CD1c-positive myeloid dendritic cell (primary cell): ENCODE data around the gene ITGA4.
A peak's percentile ranks its signal among the peaks of the same experiment; 100 is the strongest.

Source experiments
- DNase-seq: peaks from one replicate; pipeline ENCODE4 v3.0.0-alpha.2; 2016; ENCODE audit errors: extremely low spot score

ITGA4 gene

GRCh38 chr2:181515719-181516118 is 58.5 kb downstream of the ITGA4 start:
- DNase-seq, result no peak

GRCh38 chr2:181516992-181517391 is 59.8 kb downstream of the ITGA4 start:
- DNase-seq, result no peak

GRCh38 chr2:181517685-181518301 is 60.6 kb downstream of the ITGA4 start:
- no peak for DNase-seq

DNA sequence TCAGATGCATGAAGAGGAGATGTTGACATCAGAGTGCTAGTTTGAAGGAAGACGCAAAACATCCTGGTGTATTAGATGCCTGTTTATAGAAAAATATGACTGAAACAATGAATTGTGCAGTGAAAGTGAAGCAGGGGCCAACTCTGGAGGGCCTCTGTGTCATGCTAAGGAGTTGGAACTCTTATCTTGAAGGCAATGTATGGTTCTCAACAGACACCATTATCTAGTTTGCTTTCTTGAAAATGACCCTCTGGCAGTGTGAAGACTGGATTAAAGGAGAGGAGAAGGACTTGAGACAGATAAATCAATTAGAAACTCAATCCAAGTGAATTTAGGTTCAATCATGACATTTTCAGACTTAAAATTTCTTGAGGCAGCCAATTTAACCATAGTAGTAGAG is 63.1 kb downstream of the ITGA4 start:
- no peak for DNase-seq

DNA sequence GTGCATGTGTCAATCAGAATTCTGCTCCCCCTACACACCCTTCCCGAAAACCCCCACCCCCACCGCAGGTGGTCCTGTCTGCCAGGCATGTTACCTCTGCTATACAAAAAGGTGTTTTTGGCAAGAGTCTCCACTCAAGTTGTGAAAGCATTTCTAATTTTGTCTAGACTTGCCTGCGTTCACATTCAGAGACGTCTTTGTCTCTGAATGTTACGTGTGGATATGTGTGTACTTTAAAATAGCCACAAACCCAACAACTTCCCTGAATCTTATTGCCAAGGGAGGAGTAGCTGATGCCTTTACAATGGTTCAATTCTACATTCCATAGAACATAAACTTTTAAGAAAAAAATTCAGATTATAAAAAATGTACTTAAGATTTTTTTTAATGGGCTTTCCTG is 66.6 kb downstream of the ITGA4 start:
- no peak for DNase-seq

DNA sequence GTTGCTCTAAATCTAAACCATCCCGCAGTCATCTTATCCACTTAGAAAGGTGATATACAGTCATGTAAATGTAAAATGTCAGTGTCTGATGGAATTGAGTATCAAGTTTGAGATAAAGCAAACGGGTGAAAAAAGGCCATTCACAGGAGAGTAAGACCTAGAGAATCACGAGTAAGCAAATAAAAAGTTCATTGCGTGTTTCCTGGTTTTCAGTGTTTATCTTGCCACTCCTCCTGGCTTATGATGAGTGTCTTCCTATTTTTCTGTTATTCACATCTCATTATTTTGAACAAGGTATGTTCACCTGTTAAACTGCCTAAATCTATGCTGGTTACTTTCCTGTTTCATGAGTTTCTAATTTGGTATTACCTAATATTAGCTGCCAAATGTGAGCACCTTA is 68.8 kb downstream of the ITGA4 start:
- DNase-seq, result no peak

- DNase-seq, result no peak
Measured at GRCh38 chr2:181527058-181527457, 69.9 kb downstream of the ITGA4 start.

DNA sequence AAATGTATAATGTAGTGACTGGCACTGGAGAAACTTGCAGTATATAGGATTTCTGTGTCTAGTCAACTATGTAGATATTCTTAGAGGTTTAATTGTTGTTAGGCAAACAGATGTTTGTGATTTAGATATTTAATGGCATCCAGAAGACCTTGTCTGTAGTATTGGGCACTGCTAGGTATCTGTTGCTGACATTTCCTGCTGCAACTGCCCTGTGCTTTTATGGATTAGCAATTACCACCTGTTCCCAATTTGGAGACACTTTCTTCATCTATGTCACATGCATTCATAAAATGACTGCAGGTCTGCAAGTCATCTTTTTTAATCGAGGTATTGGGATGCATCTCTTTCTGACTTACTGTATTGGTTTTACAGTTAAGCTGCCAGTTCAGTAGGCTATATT is 71.3 kb downstream of the ITGA4 start:
- no peak for DNase-seq

DNA sequence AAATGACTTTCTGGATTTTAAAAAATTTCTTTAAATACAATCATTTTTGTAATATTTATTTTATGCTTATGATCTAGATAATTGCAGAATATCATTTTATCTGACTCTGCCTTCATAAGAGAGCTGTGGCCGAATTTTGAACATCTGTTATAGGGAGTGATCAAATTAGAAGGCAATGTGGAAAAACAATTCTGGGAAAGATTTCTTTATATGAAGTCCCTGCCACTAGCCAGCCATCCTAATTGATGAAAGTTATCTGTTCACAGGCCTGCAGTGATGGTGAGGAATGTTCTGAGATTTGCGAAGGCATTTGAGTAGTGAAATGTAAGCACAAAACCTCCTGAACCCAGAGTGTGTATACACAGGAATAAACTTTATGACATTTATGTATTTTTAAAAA is 79.5 kb downstream of the ITGA4 start:
- DNase-seq, result no peak

DNA sequence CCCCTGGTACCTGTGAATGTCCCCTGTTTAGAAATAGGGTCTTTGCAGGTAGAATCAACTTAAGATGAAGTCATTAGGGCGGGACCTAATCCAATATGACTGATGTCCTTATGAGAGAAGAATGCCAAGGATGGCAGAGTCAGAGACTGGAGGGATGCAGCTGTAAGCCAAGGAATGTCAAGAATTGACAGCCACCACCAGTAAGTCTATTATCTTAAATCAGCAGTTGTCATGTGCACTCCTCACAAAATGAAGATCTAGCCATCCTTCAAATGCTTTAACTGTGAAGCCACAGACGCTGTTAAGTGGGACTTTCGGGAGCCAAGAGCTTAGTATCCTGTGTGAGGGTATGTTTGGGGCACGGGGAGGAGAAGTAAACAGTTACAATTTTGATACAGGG is 83.2 kb downstream of the ITGA4 start:
- no peak for DNase-seq

GRCh38 chr2:181542170-181542569 is 85.0 kb downstream of the ITGA4 start:
- no peak for DNase-seq

- no peak for DNase-seq
Measured at GRCh38 chr2:181546086-181546485, 88.9 kb downstream of the ITGA4 start.

DNA sequence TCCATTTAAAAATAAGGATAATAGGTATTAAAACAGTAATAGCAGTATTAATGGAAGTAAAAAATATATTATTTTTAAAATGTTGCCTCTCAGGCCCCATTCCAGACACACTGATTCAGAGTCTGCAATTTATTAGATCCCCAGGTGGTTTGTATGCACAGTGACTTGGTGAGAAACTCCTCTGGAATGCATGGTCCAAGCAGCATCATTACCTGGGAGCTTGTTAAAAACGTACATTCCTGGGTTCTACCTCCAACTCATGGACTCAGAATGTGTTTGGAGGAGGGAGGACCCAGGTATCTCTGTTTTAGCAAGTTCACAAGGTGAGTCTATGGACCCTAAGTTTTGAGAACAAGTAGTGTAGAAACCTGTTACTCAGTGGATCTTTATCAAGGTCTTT is 95.6 kb downstream of the ITGA4 start:
- no peak for DNase-seq

GRCh38 chr2:181553244-181553643 is 96.1 kb downstream of the ITGA4 start:
- DNase-seq, result no peak

DNA sequence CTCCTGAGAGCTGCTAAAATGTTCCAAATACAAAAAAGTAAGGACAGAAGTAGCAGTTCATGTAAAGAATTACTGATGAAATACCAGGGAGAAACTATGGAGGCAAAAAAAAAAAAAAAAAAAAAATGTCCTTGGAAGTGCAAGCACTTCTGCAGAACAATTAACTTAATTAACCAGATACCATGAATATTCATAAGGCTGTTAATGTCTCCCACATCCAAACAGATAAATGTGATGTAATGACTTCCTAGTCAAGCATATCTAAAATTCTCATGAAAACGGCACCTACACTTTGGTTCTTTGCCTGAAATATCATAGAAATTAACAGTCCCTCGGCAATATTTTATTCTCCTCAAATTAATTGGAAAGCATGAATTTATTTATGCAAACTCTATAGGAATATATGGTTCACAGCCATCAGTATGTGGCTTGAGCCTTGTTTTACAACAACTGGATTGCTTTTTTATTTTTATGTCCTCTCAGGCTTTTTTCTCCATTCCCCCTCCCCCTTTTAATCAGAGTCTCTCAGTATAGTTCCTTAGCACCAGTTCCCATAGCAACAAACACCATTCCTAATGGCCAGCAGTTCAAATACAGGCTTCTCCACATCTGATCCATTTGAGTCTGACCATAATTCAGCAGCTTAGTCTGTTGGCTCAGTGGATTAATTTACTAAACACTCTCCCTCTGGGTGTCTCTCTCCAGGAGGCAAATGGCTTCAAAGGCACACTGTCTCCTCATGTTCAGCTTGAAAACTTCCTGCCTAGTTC is 97.1 kb downstream of the ITGA4 start:
- no peak for DNase-seq

GRCh38 chr2:181558371-181558770 is 101.2 kb downstream of the ITGA4 start:
- DNase-seq, result no peak

DNA sequence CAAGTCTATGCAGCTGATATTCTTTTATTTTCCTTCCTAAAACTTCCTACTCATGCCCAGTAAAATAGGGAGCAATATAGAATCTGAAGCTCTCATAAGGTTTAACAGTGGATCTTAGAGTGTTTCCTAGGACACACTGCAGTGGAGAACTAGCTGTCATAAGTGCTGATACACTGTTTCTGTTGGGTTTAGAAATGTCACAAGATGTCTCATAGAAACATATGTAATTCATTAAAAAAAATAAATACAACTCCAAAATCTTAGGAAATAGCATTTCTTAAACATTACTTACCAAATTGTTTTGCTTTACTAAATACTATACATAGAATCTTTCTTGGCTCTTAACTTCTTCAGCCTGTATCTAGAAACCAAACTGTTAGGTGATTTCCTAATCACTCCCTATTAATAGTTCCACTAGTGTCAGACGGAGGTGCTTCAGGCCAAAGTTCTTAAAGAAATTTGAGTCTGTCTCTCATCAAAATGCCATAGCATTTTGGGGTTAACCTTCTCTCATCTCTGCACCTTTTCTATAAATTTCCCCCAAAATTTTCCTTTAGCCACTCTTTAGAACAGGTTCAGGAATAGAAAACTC is 106.0 kb downstream of the ITGA4 start:
- no peak for DNase-seq

- no peak for DNase-seq
Measured at GRCh38 chr2:181566334-181567032, 109.3 kb downstream of the ITGA4 start.

GRCh38 chr2:181570059-181570458 is 112.9 kb downstream of the ITGA4 start:
- no peak for DNase-seq

DNA sequence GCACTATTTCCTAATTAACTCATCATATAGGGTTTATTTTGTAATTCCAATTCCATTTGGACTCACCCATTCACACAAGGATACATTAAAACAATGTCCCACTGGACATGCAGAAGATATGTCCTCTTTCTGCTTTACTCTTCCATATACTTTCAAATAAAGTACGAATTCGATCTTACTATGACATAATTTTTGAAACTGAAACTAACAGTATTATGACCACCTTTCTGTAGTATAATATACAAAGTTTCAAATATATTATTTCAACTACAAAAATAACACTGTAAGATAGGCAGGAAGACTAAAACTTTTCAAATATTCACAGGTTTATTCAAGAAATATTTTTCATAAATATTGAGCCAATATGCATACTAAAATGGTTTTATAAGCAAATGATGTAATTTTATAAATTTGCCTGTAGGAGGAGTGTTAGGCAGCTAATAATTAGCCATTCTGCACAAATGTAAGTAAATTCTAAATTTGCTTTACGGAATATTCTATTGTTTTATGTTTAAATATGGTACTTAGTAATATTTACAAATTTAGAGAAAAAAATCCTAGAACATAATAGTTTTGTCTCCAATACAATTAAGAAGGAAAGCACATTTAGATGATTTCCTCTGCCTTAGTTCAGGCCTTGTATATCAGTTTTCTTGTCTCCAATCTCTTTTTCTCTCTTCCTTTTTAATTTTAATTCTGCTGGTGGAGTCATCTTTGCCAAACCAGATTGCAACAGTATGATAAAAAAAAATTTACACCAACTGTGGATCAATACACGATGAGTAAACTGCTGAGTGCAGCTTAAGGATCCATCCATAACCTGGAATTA is 113.9 kb downstream of the ITGA4 start:
- no peak for DNase-seq

DNA sequence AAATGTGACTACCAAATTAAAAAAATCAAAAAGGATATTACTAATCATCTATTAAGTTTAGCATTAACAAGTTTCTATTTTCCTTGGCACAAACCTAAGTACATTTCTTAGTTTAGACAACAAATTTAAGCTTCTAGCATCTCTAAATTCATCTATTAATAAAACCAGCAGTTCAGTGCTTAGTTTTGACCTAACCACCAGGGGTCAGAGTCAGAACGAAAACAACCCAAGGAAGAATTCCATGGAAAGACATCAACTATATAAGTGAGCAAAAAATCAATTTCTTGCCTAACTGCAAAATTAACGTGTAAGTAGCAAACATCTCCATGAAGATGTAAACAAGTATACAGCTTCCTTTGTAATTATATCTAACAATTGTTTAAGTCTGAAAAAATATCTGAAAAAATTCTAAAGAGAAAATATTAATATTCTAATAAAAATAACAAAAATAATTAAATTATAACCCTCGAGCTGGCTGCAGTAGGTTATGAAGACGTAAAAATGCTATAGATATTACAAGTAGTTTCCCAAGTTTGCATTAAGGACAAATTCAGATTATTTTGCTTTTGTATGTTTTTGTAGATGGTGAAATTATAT is 116.1 kb downstream of the ITGA4 start:
- DNase-seq, result peak; percentile 38
